C4-2B (cell line): Measurements from ENCODE around the gene ZNF48.

ENCODE experiments used
- CTCF ChIP-seq: fragments of 450-650 bp; conservative IDR thresholded peaks from 2 replicates; pipeline ENCODE4 v1.5.1; 2017; ENCODE audit warnings: mild to moderate bottlenecking
- ZFX ChIP-seq: fragments of 450-650 bp; IDR thresholded peaks from 2 replicates; pipeline ENCODE4 v1.6.1; 2017

- no peak for TF ChIP-seq CTCF
- TF ChIP-seq ZFX: peak; percentile 65
Observed at GRCh38 chr16:30377812-30378235, 17.4 kb upstream of the ZNF48 start.
